Nephron progenitor cell (in vitro differentiated cells): ENCODE measurements around the gene ZNF324.

Experiments
- DNase-seq: peaks from one replicate; pipeline ENCODE4 v3.0.0; 2021
- H3K27ac Mint-ChIP-seq: 2 replicates; pipeline ENCODE4 v1.8.0; 2021; ENCODE audit warnings: mild to moderate bottlenecking, moderate library complexity, mixed read lengths
- H3K27me3 Mint-ChIP-seq: 2 replicates; pipeline ENCODE4 v1.8.0; 2021; ENCODE audit warnings: mild to moderate bottlenecking, low read depth, mixed read lengths; ENCODE audit not compliant: poor library complexity
- H3K36me3 Mint-ChIP-seq: 2 replicates; pipeline ENCODE4 v1.8.0; 2021; ENCODE audit warnings: low read depth, mixed read lengths
- H3K4me1 Mint-ChIP-seq: 2 replicates; pipeline ENCODE4 v1.8.0; 2021; ENCODE audit warnings: mixed read lengths
- H3K4me3 Mint-ChIP-seq: 2 replicates; pipeline ENCODE4 v1.8.0; 2021; ENCODE audit warnings: mild to moderate bottlenecking, moderate library complexity, mixed read lengths
- H3K9me3 Mint-ChIP-seq: 2 replicates; pipeline ENCODE4 v1.8.0; 2021; ENCODE audit warnings: mild to moderate bottlenecking, moderate library complexity, mixed read lengths
- CTCF ChIP-seq: fragments of 200-600 bp; sonication (generic); IDR thresholded peaks from 2 replicates; pipeline ENCODE4 v1.5.0; 2021; ENCODE audit warnings: antibody characterized with exemption

Gene ZNF324

GRCh38 chr19:58522709-58523108 is 55.8 kb downstream of the ZNF324 start:
- H3K9me3 Mint-ChIP-seq = no peaks in the 10 kb centered on the region
- peaks cover 39% of the 10 kb centered on the region for H3K4me1 Mint-ChIP-seq
- H3K27ac Mint-ChIP-seq = no peak overlapping the region
- no peaks in the 10 kb centered on the region for H3K36me3 Mint-ChIP-seq
- DNase-seq = no peak
- H3K4me3 Mint-ChIP-seq = no peak overlapping the region
- TF ChIP-seq CTCF = no peak
- peaks cover under 1% of the 10 kb centered on the region for H3K27me3 Mint-ChIP-seq
